GM21528 (cell line): Measurements from ENCODE around the gene CIT.
"Not testable (repeated sequence)": the region's sequence is repeated elsewhere in the genome, so short reads cannot be mapped to it uniquely, and the experiment has no call there.

Experiments used
- ATAC-seq: cut with Tn5 transposase; IDR thresholded peaks from one replicate; pipeline ENCODE4 v1.9.1; 2021; ENCODE audit warnings: mild to moderate bottlenecking, moderate library complexity; ENCODE audit not compliant: unreplicated experiment, low FRiP score

CIT gene, protein sequence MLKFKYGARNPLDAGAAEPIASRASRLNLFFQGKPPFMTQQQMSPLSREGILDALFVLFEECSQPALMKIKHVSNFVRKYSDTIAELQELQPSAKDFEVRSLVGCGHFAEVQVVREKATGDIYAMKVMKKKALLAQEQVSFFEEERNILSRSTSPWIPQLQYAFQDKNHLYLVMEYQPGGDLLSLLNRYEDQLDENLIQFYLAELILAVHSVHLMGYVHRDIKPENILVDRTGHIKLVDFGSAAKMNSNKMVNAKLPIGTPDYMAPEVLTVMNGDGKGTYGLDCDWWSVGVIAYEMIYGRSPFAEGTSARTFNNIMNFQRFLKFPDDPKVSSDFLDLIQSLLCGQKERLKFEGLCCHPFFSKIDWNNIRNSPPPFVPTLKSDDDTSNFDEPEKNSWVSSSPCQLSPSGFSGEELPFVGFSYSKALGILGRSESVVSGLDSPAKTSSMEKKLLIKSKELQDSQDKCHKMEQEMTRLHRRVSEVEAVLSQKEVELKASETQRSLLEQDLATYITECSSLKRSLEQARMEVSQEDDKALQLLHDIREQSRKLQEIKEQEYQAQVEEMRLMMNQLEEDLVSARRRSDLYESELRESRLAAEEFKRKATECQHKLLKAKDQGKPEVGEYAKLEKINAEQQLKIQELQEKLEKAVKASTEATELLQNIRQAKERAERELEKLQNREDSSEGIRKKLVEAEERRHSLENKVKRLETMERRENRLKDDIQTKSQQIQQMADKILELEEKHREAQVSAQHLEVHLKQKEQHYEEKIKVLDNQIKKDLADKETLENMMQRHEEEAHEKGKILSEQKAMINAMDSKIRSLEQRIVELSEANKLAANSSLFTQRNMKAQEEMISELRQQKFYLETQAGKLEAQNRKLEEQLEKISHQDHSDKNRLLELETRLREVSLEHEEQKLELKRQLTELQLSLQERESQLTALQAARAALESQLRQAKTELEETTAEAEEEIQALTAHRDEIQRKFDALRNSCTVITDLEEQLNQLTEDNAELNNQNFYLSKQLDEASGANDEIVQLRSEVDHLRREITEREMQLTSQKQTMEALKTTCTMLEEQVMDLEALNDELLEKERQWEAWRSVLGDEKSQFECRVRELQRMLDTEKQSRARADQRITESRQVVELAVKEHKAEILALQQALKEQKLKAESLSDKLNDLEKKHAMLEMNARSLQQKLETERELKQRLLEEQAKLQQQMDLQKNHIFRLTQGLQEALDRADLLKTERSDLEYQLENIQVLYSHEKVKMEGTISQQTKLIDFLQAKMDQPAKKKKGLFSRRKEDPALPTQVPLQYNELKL (N-terminal part only)

DNA sequence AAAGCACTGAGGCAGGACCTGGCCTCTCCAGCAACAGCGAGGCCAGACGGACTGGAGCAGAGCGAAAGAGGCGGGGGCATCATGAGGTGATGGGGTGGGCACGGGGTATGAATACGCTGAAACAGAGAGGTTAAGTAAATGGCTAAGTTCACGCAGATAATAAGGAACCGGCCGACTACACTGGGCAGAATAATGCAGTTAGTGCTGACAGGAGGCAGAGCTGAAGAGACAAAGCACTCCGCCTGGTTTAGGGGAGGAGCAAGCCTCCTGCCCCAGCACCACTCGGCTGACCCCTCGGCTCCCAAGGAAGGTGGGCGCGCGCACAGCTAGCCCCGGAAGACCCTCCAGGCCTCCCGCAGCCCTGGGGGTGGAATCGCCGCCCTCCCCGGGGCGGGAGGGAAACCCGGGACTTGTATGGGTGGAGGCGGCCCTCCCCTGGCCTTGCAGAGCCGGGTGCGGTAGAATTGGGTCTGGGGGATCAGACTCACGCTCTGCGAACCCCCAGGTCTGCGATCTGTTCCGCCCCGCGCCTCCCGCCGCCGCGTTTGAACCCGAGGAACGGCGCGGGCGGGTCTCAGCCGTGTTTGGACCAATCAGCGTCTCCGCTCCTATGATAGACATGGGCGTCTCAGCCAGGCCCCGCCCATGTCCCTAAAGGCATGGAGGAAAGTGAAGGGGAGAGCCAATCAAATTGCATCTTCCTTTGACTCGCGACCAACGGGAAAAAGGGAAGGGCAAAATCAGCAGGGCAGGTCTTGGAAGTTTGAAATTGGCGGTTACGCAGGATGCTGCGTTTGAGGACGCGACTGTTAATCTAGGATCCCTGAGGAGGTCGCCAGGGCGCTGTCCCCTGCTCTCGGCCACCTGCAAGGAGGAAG lies at the start of gene CIT:
CIT (minus strand) TSS at position 560 of the 878 bp plus-strand sequence. CDS start 1,152 bp downstream, outside the sequence.
- ATAC-seq: peak; percentile 99

DNA sequence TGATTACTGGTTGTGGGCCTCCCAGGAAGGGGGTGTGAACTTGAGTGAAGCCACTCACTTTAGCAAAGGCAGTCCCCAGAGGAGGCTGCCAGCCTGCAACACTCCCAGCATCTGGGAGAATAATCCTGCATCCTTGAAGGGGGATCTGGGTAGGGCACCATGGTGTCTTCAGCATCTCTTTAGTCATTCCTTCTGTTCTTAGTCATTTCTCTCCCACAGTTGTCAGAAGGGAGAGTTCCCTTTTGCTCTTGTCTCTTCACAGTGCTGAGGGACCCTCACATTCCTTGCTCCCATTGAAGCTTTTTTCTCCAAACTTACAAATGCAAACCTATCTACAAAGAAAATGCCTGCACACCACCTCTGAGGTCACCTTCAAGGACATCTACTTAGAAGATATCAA lies 48.1 kb upstream of the CIT start:
- ATAC-seq: no peak

DNA sequence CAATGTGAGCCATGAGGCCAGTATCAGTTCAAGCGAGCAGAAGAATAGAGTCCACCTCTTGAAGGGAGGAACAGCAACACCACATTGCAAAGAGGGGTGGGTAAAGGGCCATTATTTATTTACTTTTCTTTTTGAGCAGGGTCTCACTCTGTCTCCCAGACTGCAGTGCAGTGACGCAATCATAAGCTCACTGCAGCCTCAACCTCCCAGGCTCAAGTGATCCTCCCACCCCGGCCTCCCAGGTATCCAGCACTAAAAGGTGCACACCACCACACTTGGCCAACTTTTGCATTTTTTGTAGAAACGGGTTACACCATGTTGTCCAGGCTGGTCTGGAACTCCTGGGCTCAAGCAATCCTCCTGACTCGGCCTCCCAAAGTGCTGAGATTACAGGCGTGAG lies 42.9 kb upstream of the CIT start:
- no peak for ATAC-seq

DNA sequence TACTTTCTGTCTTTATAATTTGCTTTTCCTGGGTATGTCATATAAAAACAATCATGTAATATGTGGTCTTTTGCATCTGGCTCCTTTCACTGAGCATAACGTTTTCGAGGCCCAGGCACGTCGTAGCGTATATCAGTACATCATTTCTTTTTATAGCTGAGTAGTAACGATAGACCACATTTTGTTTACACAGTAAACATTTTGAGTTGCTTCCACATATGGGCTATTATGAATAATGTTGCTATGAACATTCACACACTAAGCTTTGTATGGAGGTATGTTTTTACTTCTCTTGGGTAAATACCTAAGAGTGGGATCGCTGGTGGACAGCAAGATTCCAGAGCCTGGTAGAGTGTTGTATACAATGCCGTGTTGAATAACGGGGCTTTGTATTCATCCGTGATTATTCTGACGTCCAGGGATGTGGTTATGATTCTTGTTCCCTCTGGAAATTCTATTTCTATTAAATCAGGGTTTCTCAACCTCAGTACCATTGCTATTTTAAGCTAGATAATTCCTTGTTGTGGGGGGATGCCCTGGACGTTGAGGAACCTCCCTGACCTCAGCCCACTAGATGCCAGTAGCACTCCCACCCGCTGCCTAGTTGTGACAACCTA lies 38.9 kb upstream of the CIT start:
- ATAC-seq: no peak

DNA sequence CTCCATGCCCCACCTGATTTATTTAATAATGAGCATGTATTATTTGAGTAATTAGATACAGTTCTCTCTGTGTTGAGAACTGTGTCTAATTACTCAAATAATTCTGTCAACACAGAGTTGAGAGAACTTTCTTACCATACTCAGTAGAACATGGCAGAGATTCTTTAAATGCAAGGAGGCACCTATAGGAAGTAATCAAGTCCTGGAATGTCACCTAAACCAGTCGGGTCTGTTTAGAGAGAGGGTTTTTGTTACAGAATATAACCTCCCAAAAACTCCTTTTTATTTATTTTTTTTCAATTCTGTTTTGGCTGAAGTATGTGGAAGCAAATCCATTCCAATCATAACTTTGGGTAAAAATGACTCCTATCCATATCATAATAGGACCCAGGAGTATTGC lies 37.5 kb upstream of the CIT start:
- ATAC-seq: no peak

DNA sequence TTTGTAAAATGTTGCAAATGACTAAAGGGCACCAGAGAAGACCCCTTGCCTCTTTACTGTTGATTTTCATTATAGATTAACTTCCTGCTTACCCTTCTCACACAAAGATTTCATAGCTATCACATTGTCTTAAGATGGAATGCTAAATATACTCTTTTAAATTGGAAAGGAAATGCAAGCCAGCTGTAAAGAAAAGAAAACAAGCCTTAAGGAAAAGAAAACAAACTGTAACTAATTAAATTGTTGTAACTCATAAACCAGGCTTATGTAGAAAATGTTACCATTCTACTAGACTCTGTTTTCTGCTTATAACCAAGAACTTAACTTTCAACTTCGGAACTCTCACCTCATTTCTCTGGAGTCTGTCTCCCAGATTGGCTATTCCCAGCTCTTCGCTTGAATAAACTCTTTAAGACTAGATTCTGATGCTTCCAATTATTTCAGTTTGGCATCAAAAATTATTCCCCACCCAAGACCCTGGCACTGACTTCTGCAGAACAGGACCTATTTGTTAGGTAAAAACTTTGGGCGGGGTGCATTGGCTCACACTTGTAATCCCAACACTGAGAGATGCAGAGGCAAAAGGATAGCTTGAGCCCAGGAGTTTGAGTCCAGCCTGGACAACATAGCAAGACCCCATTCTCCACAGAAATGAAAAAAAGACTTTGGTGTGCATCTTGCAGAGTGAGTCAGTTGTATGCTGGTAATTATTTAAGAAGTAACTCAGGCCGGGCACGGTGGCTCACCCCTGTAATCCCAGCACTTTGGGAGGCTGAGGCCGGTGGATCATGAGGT lies 36.6 kb upstream of the CIT start:
- no peak for ATAC-seq

DNA sequence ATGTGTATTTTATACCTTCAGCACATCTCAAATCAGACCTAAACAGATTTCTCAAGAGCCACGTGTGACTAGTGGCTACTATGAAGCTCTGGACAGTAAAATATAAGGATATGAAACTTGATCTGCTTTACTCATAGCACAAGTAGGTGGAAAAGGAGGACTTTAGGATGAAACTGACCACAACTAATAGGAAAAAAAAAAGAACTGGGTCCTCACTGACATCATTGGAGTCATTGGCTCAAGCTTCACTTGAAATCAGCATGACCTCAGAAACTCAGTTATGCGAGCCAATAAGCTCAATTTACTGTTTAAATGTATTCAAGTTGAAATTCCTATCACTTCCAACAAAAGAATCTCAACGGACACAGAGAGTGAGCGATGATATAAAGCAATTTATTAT lies 34.1 kb upstream of the CIT start:
- no peak for ATAC-seq

DNA sequence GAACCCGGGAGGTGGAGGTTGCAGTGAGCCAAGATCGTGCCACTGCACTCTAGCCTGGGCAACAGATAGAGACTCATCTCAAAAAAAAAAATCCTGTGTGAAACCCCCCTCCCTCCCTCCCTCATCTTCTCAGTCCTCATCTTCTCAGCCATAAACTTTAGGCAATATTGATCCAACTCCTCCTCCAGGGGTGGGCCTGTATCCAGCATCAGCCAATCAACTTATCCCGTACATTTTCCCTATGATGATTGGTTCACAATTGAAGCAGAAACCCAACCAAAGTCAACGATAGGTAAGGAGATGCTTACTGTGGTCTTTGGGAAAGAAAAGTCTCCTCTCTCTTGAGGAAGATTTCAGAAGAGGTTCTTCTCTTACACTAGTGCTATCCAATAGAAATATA lies 33.5 kb upstream of the CIT start:
- no peak for ATAC-seq

DNA sequence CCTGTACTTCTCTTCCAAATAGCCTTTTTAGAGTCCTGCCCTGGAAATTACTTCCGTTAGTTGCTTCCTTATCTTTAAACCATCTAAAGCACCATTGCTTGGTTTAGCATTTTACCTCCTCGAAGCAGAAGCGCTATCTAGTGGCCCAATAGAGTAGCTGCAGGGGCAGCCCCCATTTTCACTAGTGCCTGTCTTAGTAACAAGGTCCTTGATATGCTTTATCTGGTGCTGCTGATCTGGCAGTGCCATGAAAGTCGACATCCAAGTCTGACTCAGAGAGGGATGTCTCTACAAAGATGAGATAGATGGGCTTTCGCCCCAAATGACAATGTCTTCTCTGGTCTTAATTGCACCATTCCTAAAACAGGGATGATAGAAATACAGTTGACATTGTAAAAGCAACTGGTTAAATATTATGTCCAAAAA lies 25.0 kb upstream of the CIT start:
- no peak for ATAC-seq

DNA sequence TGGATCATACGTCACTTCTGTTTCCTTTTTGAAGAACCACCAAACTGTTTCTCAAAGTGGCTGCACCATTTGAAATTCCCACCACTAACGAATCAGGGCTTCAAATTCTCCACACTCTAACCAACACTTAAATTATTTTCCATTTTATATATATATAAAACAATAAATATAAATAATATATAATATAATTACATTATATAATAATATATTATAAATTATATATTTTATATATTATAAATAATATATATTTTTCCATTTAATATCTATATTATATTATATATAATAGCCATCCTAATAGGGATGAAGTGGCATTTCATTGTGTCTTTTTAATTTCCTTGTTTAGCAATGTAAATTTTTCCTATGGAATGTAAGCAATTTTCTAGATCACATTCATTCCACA lies 24.6 kb upstream of the CIT start:
- no peak for ATAC-seq

DNA sequence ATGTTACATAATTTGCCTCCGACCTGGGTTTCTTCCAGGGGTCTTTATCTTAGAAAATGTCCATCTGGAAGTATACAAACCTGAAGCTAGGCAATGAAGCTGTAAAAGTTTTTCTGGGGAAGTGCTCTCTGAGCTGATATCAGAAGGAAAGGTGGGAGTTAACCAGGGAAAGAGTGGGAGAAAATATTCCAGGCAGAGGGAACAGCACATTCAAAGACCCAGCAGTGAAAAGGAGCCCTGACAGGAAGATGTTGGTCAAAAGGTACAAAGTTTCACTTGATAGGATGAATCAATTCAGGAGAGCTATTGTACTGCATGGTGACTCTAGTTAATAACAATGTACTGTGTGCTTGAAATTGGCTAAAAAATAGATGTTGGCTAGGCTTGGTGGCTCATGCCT lies 17.8 kb upstream of the CIT start:
- no peak for ATAC-seq

DNA sequence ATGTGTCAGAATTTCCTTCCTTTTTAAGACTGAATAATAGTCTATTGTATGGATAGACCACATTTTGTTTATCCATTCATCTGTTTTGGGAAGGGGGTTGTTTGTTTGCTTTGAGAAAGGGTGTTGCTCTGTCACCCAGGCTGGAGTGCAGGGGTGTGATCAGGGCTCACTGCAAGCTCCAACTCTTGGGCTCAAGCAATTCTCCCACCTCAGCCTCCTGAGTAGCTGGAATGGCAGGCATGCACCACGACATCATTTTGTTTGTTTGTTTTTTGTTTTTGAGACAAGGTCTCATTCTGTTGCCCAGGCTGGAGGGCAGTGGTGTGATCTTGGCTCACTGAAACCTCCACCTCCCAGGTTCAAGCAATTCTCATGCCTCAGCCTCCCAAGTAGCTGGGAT lies 15.5 kb upstream of the CIT start:
- not testable (repeated sequence) for ATAC-seq

DNA sequence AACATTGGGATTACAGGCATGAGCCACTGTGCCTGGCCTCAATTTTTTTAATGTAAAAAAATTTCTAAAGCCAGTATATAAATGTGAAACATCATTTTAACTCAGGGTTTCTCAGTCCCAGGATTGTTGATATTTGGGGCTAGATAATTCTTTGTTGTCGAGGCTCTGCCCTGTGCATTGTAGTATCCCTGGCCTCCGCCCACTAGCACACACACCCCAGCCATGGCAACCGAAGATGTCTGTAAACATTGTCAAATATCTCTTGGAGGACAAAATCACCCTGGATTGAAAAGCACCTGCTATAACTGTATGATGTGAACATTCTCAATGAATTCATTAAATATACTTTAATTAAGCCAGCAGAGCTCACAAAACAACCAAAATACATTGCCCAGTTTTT lies 8.4 kb upstream of the CIT start:
- ATAC-seq: no peak

DNA sequence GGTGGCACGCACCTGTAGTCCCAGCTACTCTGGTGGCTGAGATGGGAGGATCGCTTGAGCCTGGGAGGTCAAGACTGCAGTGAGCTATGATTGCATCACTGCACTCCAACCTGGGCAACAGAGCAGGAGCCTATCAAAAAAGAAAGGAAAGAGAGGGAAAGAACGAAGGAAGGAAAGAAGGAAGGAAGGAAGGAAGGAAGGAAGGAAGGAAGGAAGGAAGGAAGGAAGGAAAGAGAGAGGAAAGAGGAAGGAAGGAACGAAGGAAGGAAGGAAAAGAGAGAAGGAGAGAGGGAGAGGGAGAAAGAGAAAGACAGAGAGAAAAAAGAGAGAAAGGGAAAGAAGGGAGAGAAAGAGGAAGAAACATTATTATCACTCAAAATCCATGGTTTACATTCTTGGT lies 6.7 kb upstream of the CIT start:
- not testable (repeated sequence) for ATAC-seq

DNA sequence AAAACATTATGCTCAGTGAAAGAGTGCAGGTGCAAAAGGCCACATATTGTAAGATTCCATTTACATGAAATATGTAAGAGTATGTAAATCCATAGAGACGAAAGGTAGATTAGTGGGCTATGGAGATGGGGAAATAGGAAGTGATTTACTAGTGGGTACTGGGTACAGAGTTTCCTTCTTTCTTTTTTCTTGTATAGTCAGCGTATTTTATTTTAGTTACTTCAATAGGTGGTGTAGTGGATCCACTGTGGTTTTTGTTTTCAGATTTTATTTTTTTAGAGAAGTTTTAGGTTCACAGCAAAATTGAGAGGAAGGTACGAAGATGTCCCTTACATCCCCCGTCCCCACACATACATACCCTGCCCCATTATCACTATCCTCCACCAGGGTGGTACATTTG lies 6.1 kb upstream of the CIT start:
- no peak for ATAC-seq

DNA sequence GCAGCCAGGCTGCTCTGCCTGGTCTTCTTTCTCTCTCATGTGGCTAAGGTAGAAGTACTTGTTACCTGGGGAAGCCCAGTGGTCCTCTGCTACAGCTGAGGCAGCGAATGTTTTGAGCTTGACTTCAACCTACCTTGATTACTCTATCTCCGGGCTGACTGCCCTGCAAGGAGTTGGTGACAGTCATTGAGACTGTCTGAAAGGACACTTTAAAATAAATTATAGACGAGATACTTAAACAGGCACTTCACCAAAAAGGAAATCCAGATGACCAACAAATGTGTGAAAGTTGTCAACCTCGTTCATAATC lies 474 bp upstream of the CIT start:
- ATAC-seq: peak; percentile 74

DNA sequence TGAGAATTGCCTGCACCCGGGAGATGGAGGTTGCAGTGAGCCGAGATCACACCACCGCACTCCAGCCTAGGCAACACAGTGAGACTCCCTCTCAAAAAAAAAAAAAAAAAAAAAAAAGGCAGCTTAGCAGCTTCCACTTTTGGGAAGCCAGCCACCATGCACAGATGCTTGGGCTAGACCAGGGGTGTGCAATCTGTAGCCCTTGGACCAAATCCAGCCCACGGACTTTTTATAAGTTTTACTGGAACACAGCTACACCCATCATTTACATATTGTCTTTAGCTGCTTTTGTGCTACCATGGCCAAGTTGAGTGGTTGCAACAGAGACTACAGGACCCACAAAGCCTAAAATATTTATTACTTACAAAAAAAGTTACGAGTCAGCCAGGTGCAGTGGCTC lies 6.7 kb downstream of the CIT start:
- ATAC-seq: no peak

DNA sequence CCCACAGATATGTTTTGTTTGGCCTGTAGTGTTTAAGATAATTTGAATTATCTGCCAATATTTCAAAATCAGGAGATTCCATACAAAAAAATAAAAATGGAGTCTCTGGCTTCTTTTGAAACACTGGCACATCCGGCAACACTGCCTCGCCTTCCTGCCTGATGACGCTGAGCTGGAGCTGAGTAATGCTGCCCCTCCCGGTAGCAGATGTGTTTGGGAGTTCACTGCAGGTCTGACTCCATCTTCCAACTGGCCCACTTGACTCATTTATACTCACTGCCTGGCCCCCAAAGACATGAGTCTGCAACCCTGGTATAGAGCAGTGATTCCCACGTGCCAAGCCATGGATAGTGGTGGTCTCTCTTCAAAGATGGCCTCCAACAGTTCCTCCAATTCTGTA lies 7.4 kb downstream of the CIT start:
- ATAC-seq: no peak

DNA sequence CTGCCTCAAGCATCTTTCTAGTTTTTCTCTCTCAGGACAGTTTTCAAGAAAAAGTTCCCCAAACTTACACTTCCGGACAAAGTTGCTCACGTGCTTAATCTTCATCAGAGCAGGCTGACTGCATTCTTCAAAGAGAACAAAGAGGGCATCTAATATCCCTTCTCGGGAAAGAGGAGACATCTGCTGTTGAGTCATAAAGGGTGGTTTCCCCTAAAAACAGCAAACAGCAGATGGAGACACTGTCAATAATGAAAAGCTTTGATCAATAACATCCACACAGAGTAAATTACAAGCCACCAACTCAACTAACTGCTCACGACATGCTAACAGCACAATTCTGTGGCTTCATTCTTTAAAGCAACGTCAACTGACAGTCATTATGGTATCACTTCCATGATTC lies 8.1 kb downstream of the CIT start:
- no peak for ATAC-seq
